ENCODE data around the gene UCHL3. TPM values are rescaled to one million over a fixed set of nuclear protein-coding genes. Genes with fewer than 3 reads are reported as not detected.

UCHL3 gene
- polyA plus RNA-seq, 4 donors, result 29.3 to 39.6 (median 32.1) TPM

Other genes starting within 250 kb of the UCHL3 start
- gene TBC1D4, start 67.6 kb upstream of the UCHL3 start, polyA plus RNA-seq (ENCODE audit: insufficient read length in 4 of 4), result 10 to 100 TPM; 49.4 to 66.5 (median 53.9) TPM
- 100 to 1,000 TPM; 221 to 309 (median 253) TPM for gene COMMD6, start 11.9 kb upstream of the UCHL3 start, polyA plus RNA-seq (ENCODE audit: insufficient read length in 4 of 4)
- gene LMO7, start 86.5 kb downstream of the UCHL3 start, polyA plus RNA-seq (ENCODE audit: insufficient read length in 4 of 4), result 100 to 1,000 TPM in 1 of 4 donors, 10 to 100 TPM in 3; 57.8 to 109 (median 88.7) TPM